HFFc6 (cell line): Measurements from ENCODE around the gene NUDCD3. TPM values are rescaled to one million over a fixed set of nuclear protein-coding genes. Genes with fewer than 3 reads are reported as not detected.

Experiments
- DNase-seq: peaks from one replicate; pipeline ENCODE4 v3.0.0-alpha.2; 2018
- H3K27ac Mint-ChIP-seq: 2 replicates; pipeline ENCODE4 v1.8.0; 2020; ENCODE audit warnings: mild to moderate bottlenecking, mixed read lengths
- H3K27me3 Mint-ChIP-seq: 2 replicates; pipeline ENCODE4 v1.8.0; 2021; ENCODE audit warnings: mild to moderate bottlenecking, moderate library complexity, mixed read lengths; ENCODE audit not compliant: insufficient read depth
- H3K36me3 Mint-ChIP-seq: 2 replicates; pipeline ENCODE4 v1.8.0; 2021; ENCODE audit warnings: low read depth, mixed read lengths
- H3K4me1 Mint-ChIP-seq: 2 replicates; pipeline ENCODE4 v1.8.0; 2020; ENCODE audit warnings: low read depth, mixed read lengths
- H3K4me3 Mint-ChIP-seq: 2 replicates; pipeline ENCODE4 v1.8.0; 2020; ENCODE audit warnings: mild to moderate bottlenecking, moderate library complexity, mixed read lengths
- H3K9me3 Mint-ChIP-seq: 2 replicates; pipeline ENCODE4 v1.8.0; 2020; ENCODE audit warnings: mild to moderate bottlenecking, mixed read lengths
- CTCF ChIP-seq: fragments of 200-600 bp; sonication (generic); IDR thresholded peaks from 2 replicates; pipeline ENCODE4 v1.5.0; 2021; ENCODE audit warnings: antibody characterized with exemption, mild to moderate bottlenecking
- total RNA-seq, 6 experiments: library from RNA; stranded (reverse); fragmentation: NEBNext Ultra II Directional; extraction: Animal tissue kit (Norgen Biotek cat#: 25700); gene quantifications; 2 replicates in 1 of 6; 3 replicates in 5 of 6; pipeline ENCODE4 v1.2.3, GENCODE V29; 2021

NUDCD3 gene
- total RNA-seq, 6 experiments from 2014 or later: 79.2 to 114 (median 90.6) TPM

GRCh38 chr7:44484482-44485313, 5.8 kb downstream of the NUDCD3 start:
- Mint-ChIP-seq H3K36me3 (peaks cover 43% of the 10 kb centered on the region), H3K27me3 (no peaks in the 10 kb centered on the region), H3K27ac (no peak overlapping the region), H3K4me3 (no peak overlapping the region), H3K9me3 (no peaks in the 10 kb centered on the region), H3K4me1 (peaks cover 32% of the 10 kb centered on the region)
- no peak for DNase-seq
- TF ChIP-seq CTCF: no peak

GRCh38 chr7:44482502-44483485, 7.7 kb downstream of the NUDCD3 start:
- TF ChIP-seq CTCF: no peak
- Mint-ChIP-seq H3K36me3 (peaks cover 34% of the 10 kb centered on the region), H3K27me3 (no peaks in the 10 kb centered on the region), H3K27ac (no peak overlapping the region), H3K4me3 (no peak overlapping the region), H3K4me1 (peaks cover 17% of the 10 kb centered on the region), H3K9me3 (no peaks in the 10 kb centered on the region)
- DNase-seq: no peak

GRCh38 chr7:44477938-44478337, 12.5 kb downstream of the NUDCD3 start:
- TF ChIP-seq CTCF: no peak
- Mint-ChIP-seq H3K27me3 (no peaks in the 10 kb centered on the region; the same call in 1 of the 2 replicates), H3K27ac (no peak overlapping the region), H3K36me3 (peaks cover 13% of the 10 kb centered on the region), H3K4me3 (no peak overlapping the region), H3K4me1 (peaks cover 34% of the 10 kb centered on the region), H3K9me3 (no peaks in the 10 kb centered on the region)
- DNase-seq: no peak

- Mint-ChIP-seq H3K4me3 (no peak overlapping the region), H3K4me1 (peaks cover 38% of the 10 kb centered on the region), H3K27ac (peak overlapping the region; percentile 27), H3K27me3 (no peaks in the 10 kb centered on the region; the same call in 1 of the 2 replicates), H3K36me3 (peaks cover 7% of the 10 kb centered on the region), H3K9me3 (no peaks in the 10 kb centered on the region)
- TF ChIP-seq CTCF: peak; percentile 98
- DNase-seq: peak; percentile 79
Measured at GRCh38 chr7:44477063-44477830, 13.2 kb downstream of the NUDCD3 start.

- H3K36me3 Mint-ChIP-seq: peaks cover 10% of the 10 kb centered on the region
- no peak for DNase-seq
- peaks cover 45% of the 10 kb centered on the region for H3K4me1 Mint-ChIP-seq
- no peaks in the 10 kb centered on the region; the same call in 1 of the 2 replicates for H3K27me3 Mint-ChIP-seq
- TF ChIP-seq CTCF: no peak
- H3K9me3 Mint-ChIP-seq: no peaks in the 10 kb centered on the region
- no peak overlapping the region for H3K4me3 Mint-ChIP-seq
- H3K27ac Mint-ChIP-seq: no peak overlapping the region; the same call in 1 of the 2 replicates
Measured at GRCh38 chr7:44476313-44476712, 14.1 kb downstream of the NUDCD3 start.
